HG03139 (cell line): Measurements from ENCODE around the gene ANKZF1.

Experiments used
- ATAC-seq: cut with Tn5 transposase; IDR thresholded peaks from one replicate; pipeline ENCODE4 v1.9.1; 2021; ENCODE audit not compliant: unreplicated experiment

The ANKZF1 gene

GRCh38 chr2:219225350-219225749, 4.3 kb upstream of the ANKZF1 start:
- ATAC-seq = no peak

DNA sequence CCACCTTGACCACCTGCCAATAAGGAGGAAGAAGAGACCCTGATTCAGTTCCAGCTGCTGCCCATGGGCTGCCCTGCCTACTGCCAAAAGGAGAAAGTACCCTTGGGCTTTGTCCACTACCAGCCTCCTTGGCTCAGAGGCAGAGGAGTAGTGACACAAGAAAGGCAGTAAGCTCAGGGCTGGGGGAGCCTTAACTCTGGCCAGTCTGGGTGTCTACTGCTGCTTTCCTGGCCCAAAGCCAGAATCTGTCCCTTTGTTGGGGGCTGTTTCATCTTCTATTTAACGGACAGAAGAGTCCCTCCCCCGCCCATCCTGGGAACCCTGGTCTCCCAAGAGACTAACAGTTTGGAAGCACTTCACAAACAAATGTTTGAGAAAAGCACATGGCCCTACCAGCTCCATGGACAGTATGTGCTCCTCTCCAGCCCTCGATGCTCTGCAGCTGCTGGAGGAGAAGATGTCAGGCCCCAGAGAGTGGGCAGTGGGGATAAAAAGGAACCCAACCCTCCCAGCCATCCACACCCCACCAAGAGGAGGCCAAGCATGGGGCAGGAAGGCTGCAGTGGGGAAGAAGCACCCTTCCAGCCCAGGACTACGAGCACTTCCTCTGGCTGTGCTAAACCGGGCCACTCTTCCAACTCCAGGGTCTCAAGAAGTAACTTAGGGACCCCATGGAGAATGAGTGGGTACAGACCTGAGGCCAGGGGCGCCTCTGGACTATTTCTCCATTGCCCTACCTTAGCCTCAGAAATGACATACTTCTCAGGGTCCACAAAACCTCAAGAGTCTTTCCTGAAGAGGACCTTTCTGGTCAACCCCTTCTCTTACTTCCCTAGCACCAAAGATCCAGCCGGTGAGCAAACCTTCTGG, 1.3 kb upstream of the ANKZF1 start:
- ATAC-seq = no peak

DNA sequence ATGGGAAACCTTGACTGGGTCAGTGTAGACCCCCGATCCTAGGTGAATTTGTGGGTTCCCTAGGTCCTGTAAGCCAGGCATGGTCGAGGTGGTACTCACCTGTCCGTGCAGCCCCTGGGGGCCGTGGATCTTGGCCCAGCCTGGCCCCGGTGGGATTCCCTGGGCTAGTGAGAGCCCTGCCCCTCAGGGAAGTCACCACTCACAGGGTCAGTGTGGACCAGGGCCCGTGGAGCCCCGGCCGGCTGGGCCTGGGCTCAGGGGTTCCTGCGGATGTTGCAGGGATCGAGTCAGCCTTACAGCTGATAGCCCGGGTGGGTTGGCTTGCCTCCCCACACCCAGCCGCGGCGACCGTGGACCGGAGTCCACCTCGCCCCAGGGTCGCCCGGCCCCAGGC, 698 bp upstream of the ANKZF1 start:
- ATAC-seq = peak; percentile 8

- ATAC-seq = no peak
These were observed 494 bp downstream of the ANKZF1 start for GRCh38 chr2:219230059-219230540.

DNA sequence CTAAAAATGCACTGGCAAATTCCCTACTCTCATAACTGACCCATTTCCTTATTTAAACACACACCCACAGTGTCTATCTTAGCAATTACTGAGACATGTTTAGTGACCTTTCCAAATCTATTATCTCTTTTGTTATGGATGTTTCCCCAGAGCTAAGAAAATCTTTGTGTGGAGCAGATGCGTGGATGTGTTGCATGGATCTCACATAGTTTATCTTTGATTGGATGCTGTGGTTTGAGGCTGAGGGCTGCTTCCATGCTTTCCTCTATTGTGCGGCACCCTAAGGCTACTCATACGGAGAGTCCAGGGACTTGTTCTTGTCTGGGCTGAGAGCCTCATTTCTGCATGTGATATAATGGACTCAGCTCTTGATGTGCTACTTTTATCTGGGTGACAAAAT, 4.7 kb downstream of the ANKZF1 start:
- no peak for ATAC-seq

- ATAC-seq = no peak
These were observed 13.7 kb downstream of the ANKZF1 start for GRCh38 chr2:219243291-219243761.

- ATAC-seq = no peak
These were observed 15.2 kb downstream of the ANKZF1 start for GRCh38 chr2:219244789-219245147.

DNA sequence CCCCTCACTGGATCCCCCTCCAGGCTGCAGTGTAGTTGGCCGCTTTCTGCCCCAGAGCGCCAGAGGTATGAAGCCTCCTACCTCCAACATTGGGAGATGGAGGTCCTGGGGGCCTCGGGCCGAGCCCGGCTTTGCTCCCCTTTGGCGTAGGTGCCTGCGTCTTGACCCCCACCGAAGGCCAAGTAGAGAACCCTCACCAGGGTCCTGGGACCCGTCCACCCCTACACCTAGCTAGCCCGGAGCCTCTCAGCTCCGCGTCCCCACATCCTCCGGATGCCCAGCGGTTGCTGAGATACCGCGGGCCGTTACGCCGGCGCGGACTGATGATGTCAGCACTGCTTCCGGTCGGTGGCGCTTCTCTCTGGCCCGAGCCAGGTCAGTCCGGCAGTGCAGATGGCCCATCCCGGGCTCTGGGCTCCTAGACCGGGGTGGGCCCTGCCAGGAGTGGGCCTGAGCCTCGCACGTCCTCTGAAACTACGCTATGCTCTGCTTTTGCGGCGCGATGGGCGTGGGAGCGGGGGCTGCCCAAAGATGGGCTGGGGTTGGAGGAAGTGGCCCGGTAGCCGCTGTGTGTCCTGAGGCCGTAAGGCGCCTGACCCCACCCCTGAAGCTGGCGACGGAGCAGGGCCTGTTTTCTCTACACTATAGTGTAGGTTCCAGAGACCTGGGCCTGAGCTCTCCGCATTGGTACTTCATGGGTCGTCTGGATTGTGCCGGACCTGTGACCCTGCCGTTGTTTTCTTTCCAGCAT, 15.7 kb downstream of the ANKZF1 start, which contains the start of the genes GLB1L and STK16:
TSS of gene GLB1L (minus strand) at position 297 of the 751 bp plus-strand sequence. CDS start 1,871 bp downstream, outside the sequence.
TSS of gene STK16 (plus strand) at position 332 of the 751 bp plus-strand sequence. CDS start 521 bp downstream, outside the sequence.
- peak; percentile 54 for ATAC-seq

DNA sequence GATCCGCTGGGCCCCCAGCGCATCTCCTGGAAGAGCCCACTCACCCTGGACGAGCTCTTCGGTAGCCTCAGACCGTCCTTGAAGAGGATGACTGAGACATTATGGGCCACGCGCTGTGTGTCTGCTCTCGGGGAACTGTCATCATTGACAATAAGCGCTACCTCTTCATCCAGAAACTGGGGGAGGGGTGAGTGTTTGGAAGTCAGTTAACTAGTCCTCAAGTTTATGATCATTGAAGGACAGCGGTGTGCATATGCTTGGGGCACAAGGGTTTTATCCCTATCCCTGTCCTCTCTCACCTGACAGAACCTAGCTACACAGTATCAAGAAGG, 16.3 kb downstream of the ANKZF1 start:
- ATAC-seq = no peak

GRCh38 chr2:219246559-219246958, 17.0 kb downstream of the ANKZF1 start:
- ATAC-seq = no peak

DNA sequence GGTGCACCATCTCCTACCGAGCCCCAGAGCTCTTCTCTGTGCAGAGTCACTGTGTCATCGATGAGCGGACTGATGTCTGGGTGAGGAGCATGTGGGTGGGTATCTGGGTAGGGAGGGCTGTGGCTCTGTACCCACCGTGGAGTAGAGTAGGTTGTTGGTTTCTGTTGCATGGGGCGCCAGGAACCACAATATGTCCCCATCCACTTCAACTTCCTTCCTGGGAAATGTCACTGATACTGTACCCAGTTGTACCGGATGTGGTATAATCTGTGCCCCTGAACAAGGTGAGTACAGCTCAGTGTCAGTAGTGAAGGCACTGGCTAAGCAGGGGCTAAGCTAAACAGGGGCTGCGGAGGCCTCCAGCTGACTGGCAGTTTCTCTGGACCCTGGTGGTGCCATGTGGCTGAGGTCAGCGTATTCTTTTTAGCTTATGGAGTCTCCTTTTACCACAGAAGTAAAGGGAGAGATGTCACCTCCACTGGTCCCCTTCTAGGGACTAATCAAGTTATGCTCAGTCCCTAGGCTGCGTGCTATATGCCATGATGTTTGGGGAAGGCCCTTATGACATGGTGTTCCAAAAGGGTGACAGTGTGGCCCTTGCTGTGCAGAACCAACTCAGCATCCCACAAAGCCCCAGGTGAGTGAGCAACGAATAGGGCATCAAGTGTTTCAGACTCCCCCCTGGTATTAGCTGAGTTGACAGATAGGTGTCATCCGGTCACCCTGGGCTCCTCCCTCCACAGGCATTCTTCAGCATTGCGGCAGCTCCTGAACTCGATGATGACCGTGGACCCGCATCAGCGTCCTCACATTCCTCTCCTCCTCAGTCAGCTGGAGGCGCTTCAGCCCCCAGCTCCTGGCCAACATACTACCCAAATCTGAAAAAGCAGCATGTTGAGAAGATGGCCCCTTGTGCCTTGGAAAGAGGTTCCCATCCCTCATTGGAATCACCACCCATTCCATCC, 18.4 kb downstream of the ANKZF1 start:
- no peak for ATAC-seq

GRCh38 chr2:219248845-219249202, 19.2 kb downstream of the ANKZF1 start:
- ATAC-seq = no peak

DNA sequence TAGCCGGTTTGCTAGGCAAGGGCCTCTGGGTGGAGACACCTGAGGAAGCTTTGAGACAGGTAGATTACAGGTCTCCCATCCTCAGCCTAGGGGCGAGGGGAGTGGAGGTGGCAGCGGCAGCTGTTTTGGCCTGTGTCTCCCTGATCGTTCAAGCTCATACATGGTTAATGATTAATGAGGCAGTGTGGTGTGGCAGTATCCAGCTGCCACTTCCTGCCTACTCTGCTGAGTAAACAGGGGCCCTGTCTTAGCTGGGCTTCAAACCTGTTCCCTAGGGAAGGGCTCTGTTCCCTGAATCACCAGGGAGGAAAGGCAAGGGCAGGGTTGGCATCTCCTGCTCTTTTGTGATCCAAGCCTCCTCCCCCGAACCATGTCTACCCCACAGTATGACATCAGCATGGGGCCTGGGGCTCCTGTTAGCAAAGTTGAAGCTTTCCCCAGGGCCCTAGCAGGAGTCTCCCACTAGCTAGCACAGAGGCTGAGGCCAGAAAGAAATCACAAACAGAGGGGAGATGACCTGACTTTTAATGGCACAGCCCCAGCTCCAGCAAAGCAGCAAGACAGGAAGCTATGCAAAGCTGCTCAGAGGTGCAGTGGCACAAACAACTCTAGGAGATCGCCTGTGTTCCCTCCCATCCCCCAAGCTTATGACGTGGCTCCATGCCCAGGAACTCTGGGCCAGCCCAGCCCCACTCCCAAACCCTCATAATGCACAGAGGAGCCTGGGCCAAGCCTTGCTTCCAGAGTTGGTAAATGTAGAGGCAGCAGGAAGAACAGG, 19.8 kb downstream of the ANKZF1 start:
- peak; percentile 38 for ATAC-seq

- ATAC-seq = no peak
These were observed 20.6 kb downstream of the ANKZF1 start for GRCh38 chr2:219250049-219250781.

DNA sequence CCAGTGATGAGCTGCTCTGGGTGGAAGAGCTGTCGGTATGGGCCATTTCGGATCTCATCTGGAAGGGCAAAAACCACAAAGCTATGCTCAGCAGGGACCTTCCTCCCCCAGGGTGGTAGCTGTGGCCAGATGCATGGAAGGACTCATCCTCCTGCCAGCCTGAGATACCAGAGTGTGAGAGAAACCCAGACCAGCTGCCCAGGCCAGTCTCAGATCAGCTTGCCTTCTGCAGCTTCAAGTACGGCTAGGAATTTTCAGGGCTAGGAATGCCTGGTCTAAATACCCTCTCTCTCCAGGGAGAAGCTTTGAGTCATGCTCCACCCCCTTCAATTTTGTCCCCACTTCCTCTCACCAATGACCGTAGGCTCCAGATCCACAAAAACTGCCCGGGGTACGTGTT, 22.1 kb downstream of the ANKZF1 start:
- no peak for ATAC-seq

DNA sequence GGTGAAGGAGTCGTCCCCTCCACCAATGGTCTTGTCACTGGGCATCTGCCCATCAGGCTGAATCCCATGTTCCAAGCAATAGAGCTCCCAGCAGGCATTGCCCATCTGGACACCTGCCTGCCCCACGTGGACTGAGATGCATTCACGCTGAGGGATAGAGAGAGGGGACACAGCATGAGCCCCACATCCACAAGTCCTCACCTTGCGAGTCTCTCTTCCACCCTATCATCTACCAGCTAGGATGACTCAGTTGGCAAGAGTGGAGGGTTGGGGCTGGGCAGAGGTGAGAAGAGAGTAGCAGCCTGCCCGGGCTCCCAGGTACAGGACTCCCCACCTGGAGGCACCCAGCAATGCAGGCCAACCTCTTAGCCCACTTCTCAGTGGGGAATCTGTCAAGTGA, 22.5 kb downstream of the ANKZF1 start:
- ATAC-seq = no peak

GRCh38 chr2:219252570-219252899, 22.9 kb downstream of the ANKZF1 start:
- no peak for ATAC-seq

GRCh38 chr2:219252900-219253752, 23.5 kb downstream of the ANKZF1 start, which contains the start of gene TUBA4B:
Gene TUBA4B, plus strand, starts transcription at chr2:219253243. Its CDS starts 165 bp downstream, at chr2:219253408.
- ATAC-seq = peak; percentile 5
